Keratinocyte (primary cell): ENCODE data around the gene GZF1. TPM values are rescaled to one million over a fixed set of nuclear protein-coding genes. Genes with fewer than 3 reads are reported as not detected.

Experiments
- DNase-seq: peaks from one replicate; pipeline ENCODE4 v3.0.0-alpha.2; 2011; ENCODE audit warnings: low read depth, missing footprints, low spot score
- FAIRE-seq: peaks from 2 replicates; lab custom pipeline; 2011; peaks lifted over from hg19 to GRCh38; lab: Jason Lieb, UNC
- H2AFZ ChIP-seq: 2 replicates; pipeline ENCODE4 v1.6.0; 2012; ENCODE audit warnings: low read length, control low read depth, inconsistent platforms; ENCODE audit not compliant: control insufficient read depth
- H3K27ac ChIP-seq: 2 replicates; pipeline ENCODE4 v1.5.1; 2011; ENCODE audit warnings: low read length; ENCODE audit not compliant: control insufficient read depth, insufficient read depth
- H3K27me3 ChIP-seq: 3 replicates; pipeline ENCODE4 v1.6.0; 2011; ENCODE audit warnings: low read length; ENCODE audit not compliant: control insufficient read depth, insufficient read depth; ENCODE audit errors: extremely low read depth
- H3K36me3 ChIP-seq, 2 experiments: 2 replicates in 1 of 2; 3 replicates in 1 of 2; pipeline ENCODE4 v1.5.1; 2011; ENCODE audit warnings: low read length in 2 of 2, mild to moderate bottlenecking in 1 of 2; ENCODE audit not compliant: control insufficient read depth in 2 of 2, insufficient read depth in 2 of 2; ENCODE audit errors: extremely low read depth in 1 of 2
- H3K4me1 ChIP-seq: 3 replicates; pipeline ENCODE4 v1.5.1; 2011; ENCODE audit warnings: low read length; ENCODE audit not compliant: control insufficient read depth, insufficient read depth; ENCODE audit errors: extremely low read depth
- H3K4me2 ChIP-seq: 3 replicates; pipeline ENCODE4 v1.6.0; 2011; ENCODE audit warnings: low read depth, low read length; ENCODE audit not compliant: control insufficient read depth, insufficient read depth; ENCODE audit errors: extremely low read depth
- H3K4me3 ChIP-seq, 3 experiments: fragments of 200-600 bp in 1 of 3; sonication (generic) in 1 of 3; 2 replicates in 2 of 3; 3 replicates in 1 of 3; pipeline ENCODE4 v1.5.1; 2011 to 2016; ENCODE audit warnings: low read length in 3 of 3, mild to moderate bottlenecking in 3 of 3, control low read depth in 2 of 3, inconsistent platforms in 1 of 3, low read depth in 1 of 3, mixed read lengths in 1 of 3, mixed run types in 1 of 3, moderate library complexity in 1 of 3; ENCODE audit not compliant: control insufficient read depth in 2 of 3, insufficient read depth in 2 of 3; ENCODE audit errors: extremely low read depth in 1 of 3
- H3K79me2 ChIP-seq: 2 replicates; pipeline ENCODE4 v1.6.0; 2012; ENCODE audit warnings: low read length; ENCODE audit not compliant: control insufficient read depth, insufficient read depth
- H3K9ac ChIP-seq: 3 replicates; pipeline ENCODE4 v1.6.0; 2011; ENCODE audit warnings: low read length; ENCODE audit not compliant: control insufficient read depth, insufficient read depth; ENCODE audit errors: extremely low read depth
- H3K9me1 ChIP-seq: 3 replicates; pipeline ENCODE4 v1.6.0; 2011; ENCODE audit warnings: low read length; ENCODE audit not compliant: control insufficient read depth, insufficient read depth; ENCODE audit errors: extremely low read depth
- H3K9me3 ChIP-seq: 2 replicates; pipeline ENCODE4 v1.5.1; 2012; ENCODE audit warnings: low read depth, low read length; ENCODE audit not compliant: control insufficient read depth
- H4K20me1 ChIP-seq: 3 replicates; pipeline ENCODE4 v1.6.0; 2011; ENCODE audit warnings: low read length; ENCODE audit not compliant: control insufficient read depth, insufficient read depth; ENCODE audit errors: extremely low read depth
- CTCF ChIP-seq, 3 experiments: IDR thresholded peaks in 1 of 3; conservative IDR thresholded peaks in 1 of 3; optimal IDR thresholded peaks in 1 of 3; 2 replicates in 2 of 3; 3 replicates in 1 of 3; pipeline versions ENCODE3 to v1.5.1; 2011; ENCODE audit warnings: low read length in 3 of 3, mild to moderate bottlenecking in 3 of 3, moderate library complexity in 2 of 3, control low read depth in 1 of 3, inconsistent platforms in 1 of 3; ENCODE audit not compliant: insufficient read depth in 2 of 3; ENCODE audit errors: extremely low read depth in 1 of 3
- EZH2 ChIP-seq: IDR thresholded peaks from one replicate; pipeline ENCODE4 v1.6.1; 2012; ENCODE audit warnings: inconsistent platforms, mild to moderate bottlenecking, low read length, moderate library complexity
- dilution Hi-C: fragments of 300-500 bp; cut with MboI; formaldehyde crosslinking; loops from one replicate; pipeline ENCODE4 v1.7.0; 2020; ENCODE audit warnings: low sequenced_read_pairs; ENCODE audit not compliant: extremely low pct_ligation_motif_present
- polyA plus RNA-seq, 5 experiments: library from polyadenylated mRNA; depleted of rRNA in 3 of 5; stranded (reverse) in 3 of 5; stranded (forward) in 1 of 5; unstranded in 1 of 5; fragments of >200 nt; gene quantifications; 1 replicate in 1 of 5; 2 replicates in 3 of 5; 3 replicates in 1 of 5; pipeline versions ENCODE4 v1.2.1 to v1.2.3, GENCODE V29; 2011 to 2012; ENCODE audit warnings: missing spikeins in 2 of 5, low read depth in 1 of 5, low replicate concordance in 1 of 5
- small RNA-seq, 3 experiments: library from RNA; depleted of rRNA; stranded (forward); fragments of <200 nt; gene quantifications; one replicate each; pipeline ENCODE3, GENCODE V24; 2012; ENCODE audit warnings: low read depth in 3 of 3, low replicate concordance in 1 of 3; ENCODE audit not compliant: insufficient read length in 3 of 3

Gene GZF1
- polyA plus RNA-seq, 1 donor (not counting 4 experiments of a cell fraction or from before 2014, with no cell fraction given), result 11.7 TPM

GRCh38 chr20:23420943-23421931, 59.3 kb downstream of the GZF1 start, which contains the start of gene NAPB:
Gene NAPB, minus strand, starts transcription at chr20:23421488. Its CDS starts 86 bp downstream, at chr20:23421402.
- no peaks in the 10 kb centered on the region for H3K36me3 ChIP-seq
- H3K9me3 ChIP-seq, result no peaks in the 10 kb centered on the region
- peak; percentile 43 for FAIRE-seq
- no peaks in the 10 kb centered on the region for H4K20me1 ChIP-seq
- H3K4me3 ChIP-seq, result peak within 1 kb of the TSS; percentile 79 to 97 (median 83)
- H3K27me3 ChIP-seq, result no peaks in the 10 kb centered on the region
- H3K4me2 ChIP-seq, result peak within 1 kb of the TSS; percentile 96
- peak within 1 kb of the TSS; percentile 76 for H2AFZ ChIP-seq
- peaks cover 43% of the 10 kb centered on the region for H3K79me2 ChIP-seq
- dilution Hi-C loops, result loop anchor here (25.0 kb wide), 1 partner anchor 191 kb away; the partner anchor contains the start of gene CST9
- H3K9ac ChIP-seq, result peak within 1 kb of the TSS; percentile 92
- H3K4me1 ChIP-seq, result peaks cover 9% of the 10 kb centered on the region
- peak within 1 kb of the TSS; percentile 76 for H3K27ac ChIP-seq
- TF ChIP-seq CTCF (optimal IDR thresholded peaks at IDR 0.05 in 1 of 3, IDR thresholded peaks at IDR 0.05 in 1 of 3, conservative IDR thresholded peaks at IDR 0.05 in 1 of 3; ENCODE audit: extremely low read depth in 1 of 3, insufficient read depth in 2 of 3, low read length in 3 of 3), result peak in 2 of 3 experiments; percentile 7 to 58
- TF ChIP-seq EZH2, result no peak
- H3K9me1 ChIP-seq, result no peaks in the 10 kb centered on the region
- peak; percentile 54 for DNase-seq

Small RNAs within 50 kb of the gene (small RNA-seq; reads per million reads assigned to genes)
- 0 reads per million in 3 experiments for gene RNA5SP479

Other genes with a start within 250 kb of the GZF1 start
- gene NXT1, start 11.4 kb upstream of the GZF1 start, polyA plus RNA-seq, result 22.1 to 30.6 TPM (median 25.8 TPM) in 3 replicates
- 3.7 to 11.6 TPM (median 9.5 TPM) in 3 replicates for gene NAPB, start 59.3 kb downstream of the GZF1 start, polyA plus RNA-seq
- not detected in 3 replicates for gene CSTL1, start 77.5 kb downstream of the GZF1 start, polyA plus RNA-seq
- not detected in 3 replicates for gene CST11, start 90.7 kb downstream of the GZF1 start, polyA plus RNA-seq
- gene CST8, start 128.9 kb downstream of the GZF1 start, polyA plus RNA-seq, result not detected in 3 replicates
- gene CST9L, start 206.3 kb downstream of the GZF1 start, polyA plus RNA-seq, result not detected in 3 replicates
- not detected in 3 replicates for gene CST9, start 243.7 kb downstream of the GZF1 start, polyA plus RNA-seq